Cortex of kidney (tissue), 1 donor: ENCODE results near the gene NDUFB3.
"Not testable (repeated sequence)": the region's sequence is repeated elsewhere in the genome, so short reads cannot be mapped to it uniquely, and the experiment has no call there.

ENCODE experiments used
- DNase-seq: peaks from one replicate; lab custom pipeline; 2025; lab: John Stamatoyannopoulos, UW

Gene NDUFB3

DNA sequence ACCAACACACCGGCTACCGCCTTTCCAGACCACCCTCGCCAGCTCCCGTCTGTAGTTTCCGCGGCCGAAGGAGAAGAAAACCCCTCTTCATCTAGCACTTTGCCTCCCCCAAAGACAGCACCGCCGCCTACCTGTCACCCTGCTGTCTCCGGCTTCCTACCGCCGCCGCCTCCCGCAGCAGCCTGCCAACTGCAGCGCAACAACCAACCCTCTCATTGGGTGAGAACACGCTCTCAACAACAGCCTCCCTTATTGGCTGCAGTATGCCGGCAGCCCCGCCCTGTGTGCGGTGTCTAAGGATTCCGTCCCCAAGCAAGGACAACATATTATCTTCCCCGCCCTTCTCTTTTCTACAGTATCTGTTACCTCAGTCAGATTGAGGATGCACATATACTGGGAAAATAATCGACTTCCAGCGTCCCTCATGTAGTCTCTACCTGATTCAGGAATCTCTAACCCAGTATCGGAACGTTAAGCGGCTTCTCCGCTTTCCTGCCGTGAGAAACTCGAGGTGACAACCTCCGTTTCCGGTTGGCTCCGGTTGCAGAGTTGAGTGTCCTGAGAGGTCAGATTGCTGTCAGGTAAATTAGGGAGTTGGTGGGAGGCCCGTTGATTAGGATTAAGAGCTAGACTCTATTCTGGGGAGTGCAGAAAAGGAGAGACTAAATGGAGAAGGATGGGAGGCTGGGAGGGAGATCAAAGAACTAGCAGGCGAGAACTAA, at the start of gene NDUFB3, which contains the start of gene HYCC2:
NDUFB3 (plus strand) TSS at position 523 of the 722 bp plus-strand sequence. CDS start 6,882 bp downstream, outside the sequence.
HYCC2 (minus strand) TSS at position 193 of the 722 bp plus-strand sequence. CDS start 47,662 bp downstream, outside the sequence.
- DNase-seq, result peak; percentile 24

- DNase-seq, result no peak
Observed at GRCh38 chr2:201024518-201024917, 47.3 kb upstream of the NDUFB3 start.

GRCh38 chr2:201034355-201034754, 37.4 kb upstream of the NDUFB3 start:
- DNase-seq, result not testable (repeated sequence)

- DNase-seq, result not testable (repeated sequence)
Observed at GRCh38 chr2:201038361-201038760, 33.4 kb upstream of the NDUFB3 start.

- DNase-seq, result no peak
Observed at GRCh38 chr2:201038855-201039254, 32.9 kb upstream of the NDUFB3 start.

DNA sequence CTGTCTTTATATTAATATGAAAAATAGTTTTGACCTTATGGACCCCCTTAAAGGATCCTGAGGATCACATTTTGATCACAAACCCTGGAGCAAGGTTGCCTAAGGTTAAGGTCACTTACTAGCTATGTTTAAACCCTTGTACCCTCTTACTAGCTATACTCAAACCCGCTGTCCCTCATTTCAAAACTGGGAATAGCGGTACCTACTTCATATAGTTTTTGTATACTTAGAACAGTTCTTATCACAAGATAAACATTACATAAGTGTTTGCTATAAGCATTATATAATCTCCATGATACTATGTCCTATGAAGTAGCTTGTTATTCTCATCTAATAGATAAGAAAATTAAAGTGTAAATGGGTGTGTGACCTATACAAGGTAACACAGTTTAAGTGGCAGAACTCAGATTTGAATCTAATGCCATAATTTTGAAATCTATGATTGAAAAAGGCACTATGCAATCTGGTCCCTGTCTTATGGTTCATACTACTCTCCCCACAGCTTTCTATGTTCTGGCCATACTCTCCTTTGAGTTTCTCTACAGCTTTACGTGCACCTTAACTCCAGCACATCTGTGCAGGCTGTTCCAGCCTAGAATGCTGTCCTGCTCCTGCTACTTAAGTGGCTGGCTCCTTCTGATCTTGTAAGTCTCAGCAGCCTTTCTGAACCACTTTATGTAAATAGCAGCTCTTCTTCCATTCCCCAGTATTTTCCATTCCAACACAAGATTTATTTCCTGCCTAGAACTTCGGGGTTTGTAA, 30.8 kb upstream of the NDUFB3 start:
- no peak for DNase-seq

GRCh38 chr2:201042451-201042850, 29.4 kb upstream of the NDUFB3 start:
- DNase-seq, result not testable (repeated sequence)

GRCh38 chr2:201043050-201043449, 28.8 kb upstream of the NDUFB3 start:
- DNase-seq, result not testable (repeated sequence)

- no peak for DNase-seq
Observed at GRCh38 chr2:201046881-201047280, 24.9 kb upstream of the NDUFB3 start.

- DNase-seq, result no peak
Observed at GRCh38 chr2:201049455-201049854, 22.3 kb upstream of the NDUFB3 start.

DNA sequence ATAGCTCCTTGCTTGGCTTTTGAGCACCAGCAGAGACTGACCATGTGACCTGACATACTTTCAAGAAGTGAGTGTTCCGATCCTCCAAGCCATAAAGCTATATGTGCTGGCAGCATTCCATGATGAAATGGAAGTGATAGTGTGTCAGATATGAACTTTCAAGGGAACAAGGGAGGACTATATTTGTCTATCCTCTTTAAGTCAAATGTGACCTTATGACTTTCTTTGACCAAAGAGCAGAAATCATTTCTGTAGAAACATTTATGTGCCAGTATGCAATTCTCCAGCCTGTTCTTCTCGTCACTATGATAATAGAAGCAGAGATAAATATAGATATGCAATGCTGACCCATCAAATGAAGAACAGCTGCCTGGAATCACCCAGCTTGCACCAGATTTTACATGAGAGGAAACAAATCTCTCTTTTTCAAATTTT, 14.7 kb upstream of the NDUFB3 start:
- no peak for DNase-seq

DNA sequence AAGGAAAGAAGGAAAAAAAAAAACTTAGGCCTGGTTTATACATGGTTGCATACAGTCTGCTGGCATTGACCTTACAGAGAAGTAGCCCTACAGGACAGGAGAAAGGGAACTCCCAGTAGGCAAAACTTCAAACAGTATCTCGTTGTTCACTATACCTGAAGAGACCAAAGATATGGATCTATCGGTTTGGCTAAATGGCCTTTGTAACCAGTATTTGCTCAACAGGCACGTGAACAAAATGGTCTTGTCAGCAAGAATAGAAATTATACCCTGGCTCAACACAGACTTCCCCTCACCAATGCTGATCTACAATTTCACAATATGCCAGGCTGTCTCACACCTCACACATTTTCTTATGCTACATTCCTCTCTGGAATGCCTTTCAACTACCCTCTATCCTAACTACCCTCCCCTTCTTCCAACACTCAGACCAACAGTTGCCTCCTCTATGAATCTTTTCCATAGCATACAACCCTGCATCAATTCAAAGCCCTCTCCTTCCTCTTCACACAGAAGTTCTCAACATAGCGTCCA, 14.0 kb upstream of the NDUFB3 start:
- no peak for DNase-seq

GRCh38 chr2:201058914-201059313, 12.9 kb upstream of the NDUFB3 start:
- no peak for DNase-seq

- DNase-seq, result no peak
Observed at GRCh38 chr2:201059961-201060755, 11.6 kb upstream of the NDUFB3 start.

GRCh38 chr2:201063516-201063915, 8.3 kb upstream of the NDUFB3 start:
- not testable (repeated sequence) for DNase-seq

DNA sequence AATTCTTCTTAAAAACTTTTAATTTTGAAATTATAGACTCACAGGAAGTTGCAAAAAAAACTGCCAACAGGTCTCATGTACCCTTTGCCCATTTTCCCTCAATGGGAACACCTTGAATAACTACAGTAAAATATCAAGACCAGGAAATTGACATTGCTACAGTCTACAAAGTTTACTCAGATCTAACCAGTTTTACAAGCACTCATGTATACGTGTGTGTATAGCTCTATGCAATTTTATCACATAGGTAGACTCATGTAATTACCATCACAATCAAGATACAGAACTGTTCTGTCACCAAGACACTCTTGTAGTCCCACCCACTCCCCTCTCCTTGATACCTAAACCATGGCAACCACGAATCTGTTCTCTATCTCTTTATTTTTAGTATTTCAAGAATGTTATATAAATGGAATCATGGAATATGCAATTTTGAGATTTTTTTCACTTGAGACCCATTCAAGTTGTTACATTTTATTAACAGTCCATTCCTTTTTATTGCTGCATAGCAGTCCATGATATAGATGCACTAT, 6.9 kb upstream of the NDUFB3 start:
- DNase-seq, result no peak

GRCh38 chr2:201070948-201071478, 788 bp upstream of the NDUFB3 start:
- DNase-seq, result no peak

DNA sequence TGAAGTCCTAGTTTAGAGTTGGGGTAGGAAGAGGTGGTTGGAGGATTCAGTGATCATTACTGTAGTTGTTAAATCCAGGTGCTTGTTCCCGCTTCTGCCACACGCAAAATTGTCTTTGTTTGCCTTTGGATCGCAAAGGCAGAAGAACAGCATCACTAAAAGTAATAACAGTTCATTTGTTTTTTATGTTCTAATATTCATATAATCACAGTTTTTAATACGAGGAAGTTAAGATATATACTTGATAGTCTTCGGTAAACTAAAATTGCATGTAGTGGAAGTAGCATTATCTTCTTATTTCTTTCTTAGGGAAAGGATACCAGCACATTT, 365 bp downstream of the NDUFB3 start:
- DNase-seq, result no peak

- no peak for DNase-seq
Observed at GRCh38 chr2:201073071-201073470, 1.3 kb downstream of the NDUFB3 start.

GRCh38 chr2:201074996-201075395, 3.2 kb downstream of the NDUFB3 start:
- DNase-seq, result no peak

GRCh38 chr2:201084863-201085262, 13.1 kb downstream of the NDUFB3 start:
- no peak for DNase-seq

DNA sequence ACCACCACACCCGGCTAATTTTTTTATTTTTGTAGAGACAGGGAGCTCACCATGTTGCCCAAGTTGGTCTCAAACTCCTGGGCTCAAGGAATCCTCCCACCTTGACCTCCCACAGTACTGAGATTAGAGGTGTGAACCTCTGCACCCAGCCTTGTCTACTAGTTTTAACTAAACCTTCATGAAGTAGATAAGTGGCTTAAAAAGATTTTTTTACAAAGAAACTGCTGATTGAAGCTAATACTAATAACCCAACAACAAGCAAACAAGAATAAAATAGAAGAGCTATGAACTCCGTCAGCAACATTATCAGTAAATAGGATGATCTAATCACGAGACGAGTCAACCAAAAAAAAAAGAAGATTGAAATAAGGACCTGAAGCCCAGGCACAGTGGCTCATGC, 18.8 kb downstream of the NDUFB3 start:
- DNase-seq, result no peak
